GM19328 (cell line): ENCODE results near the gene TEX52.

ENCODE experiments used
- ATAC-seq: cut with Tn5 transposase; IDR thresholded peaks from one replicate; pipeline ENCODE4 v1.9.1; 2021; ENCODE audit warnings: mild to moderate bottlenecking, moderate library complexity; ENCODE audit not compliant: unreplicated experiment

TEX52 gene

DNA sequence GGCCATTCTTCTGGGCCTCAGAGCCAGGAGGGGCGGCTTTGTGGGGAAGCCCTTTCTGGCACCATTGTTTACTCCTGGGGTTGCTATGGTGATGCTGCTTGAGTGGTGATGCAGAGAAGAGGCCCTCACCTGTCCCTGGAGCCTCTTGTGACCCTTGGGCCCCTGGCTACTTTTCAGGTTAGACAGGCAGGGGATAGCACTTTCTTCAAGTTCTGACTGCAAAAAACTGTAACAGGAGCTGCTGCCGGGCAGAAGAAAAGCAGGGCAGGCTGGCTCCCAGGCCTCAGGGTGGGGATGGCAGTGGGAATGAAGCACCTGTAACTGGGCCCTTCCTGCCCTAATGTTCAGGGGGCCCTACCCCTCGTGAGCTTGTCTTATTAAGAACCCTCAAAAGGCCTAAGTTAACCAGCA is at the start of gene TEX52:
Gene TEX52, minus strand, starts transcription at position 19 of the 411 bp plus-strand sequence. Its CDS starts 13 bp downstream, at position 6.
- ATAC-seq: no peak

DNA sequence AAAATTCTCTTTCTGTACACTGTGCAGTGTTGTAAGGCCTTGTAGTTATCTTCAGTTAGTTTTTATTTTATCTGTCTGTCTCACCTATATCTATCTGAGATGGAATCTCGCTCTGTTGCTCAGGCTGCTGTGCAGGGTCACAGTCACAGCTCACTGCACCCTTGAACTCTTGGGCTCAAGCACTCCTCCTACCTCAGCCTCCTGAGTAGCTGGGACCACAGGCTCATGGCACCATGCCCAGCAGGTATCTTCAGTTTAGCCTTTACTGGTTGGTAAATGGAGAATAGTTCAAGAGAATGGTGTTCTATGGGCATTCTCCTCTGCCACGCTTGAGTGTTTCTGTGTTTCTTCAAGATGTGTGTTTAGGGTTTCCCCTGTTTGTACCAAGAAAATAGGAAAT is 47.4 kb upstream of the TEX52 start:
- no peak for ATAC-seq

DNA sequence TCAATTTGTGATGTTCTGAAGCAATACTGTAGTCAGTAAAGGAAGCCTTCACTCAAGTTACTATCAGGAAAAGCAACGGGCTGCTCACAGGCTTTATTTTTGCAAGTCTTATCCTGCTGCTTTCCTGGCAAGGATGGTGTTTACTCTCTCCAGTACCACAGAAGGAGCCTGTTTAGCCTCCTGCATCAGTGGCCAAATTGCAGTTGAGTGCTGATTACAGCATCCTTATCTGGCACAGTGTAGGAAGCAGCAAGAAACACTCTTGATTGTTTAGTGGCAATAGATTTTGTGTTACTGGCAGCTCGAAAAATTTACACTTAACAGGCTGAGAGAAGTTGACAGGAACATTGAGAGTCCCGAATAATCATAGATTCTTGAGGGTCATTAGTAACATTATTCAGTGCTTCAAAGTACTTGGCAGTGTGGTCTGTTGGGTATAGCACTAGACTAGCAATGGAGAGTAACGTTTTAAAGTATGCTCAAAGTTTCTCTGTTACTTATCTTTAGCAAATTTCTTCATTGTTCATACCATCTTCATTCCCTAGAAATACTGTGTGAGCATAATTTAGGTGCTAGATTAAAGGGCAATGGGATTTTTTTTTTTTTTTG is 45.5 kb upstream of the TEX52 start:
- ATAC-seq: no peak

DNA sequence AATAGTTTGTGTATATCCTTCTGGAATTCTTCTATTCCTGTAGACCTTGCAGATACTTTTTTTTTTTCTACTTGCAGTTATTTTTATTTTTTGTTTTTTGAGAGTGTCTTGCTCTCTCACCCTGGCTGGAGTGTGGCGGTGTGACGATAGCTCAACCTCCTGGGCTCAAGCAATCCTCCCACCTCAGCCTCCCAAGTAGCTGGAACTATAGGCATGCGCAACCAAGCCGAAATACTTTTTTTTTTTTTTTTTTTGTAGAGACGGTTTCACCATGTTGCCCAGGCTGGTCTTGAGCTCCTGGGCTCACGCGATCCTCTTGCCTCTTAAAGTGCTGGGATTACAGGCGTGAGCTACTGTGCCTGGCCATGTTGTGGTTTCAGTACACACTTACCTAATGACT is 43.8 kb upstream of the TEX52 start:
- no peak for ATAC-seq

DNA sequence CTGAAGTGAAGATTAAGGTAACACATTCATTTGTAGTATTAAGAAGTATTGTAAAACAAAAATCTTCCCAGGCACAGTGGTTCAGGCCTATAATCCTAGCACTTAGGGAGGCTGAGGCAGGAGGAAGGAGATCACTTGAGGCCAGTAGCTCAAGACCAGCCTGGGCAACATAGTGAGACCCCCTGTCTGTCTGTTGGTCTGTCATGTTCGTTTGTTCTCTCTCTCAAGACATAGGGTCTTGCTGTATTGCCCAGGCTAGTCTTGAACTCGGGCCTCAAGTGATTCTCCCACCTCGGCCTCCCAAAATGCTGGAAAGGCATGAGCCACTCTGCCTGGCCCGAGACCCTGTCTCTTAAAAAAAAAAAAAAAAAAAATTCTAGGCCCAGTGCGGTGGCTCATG is 40.6 kb upstream of the TEX52 start:
- no peak for ATAC-seq

DNA sequence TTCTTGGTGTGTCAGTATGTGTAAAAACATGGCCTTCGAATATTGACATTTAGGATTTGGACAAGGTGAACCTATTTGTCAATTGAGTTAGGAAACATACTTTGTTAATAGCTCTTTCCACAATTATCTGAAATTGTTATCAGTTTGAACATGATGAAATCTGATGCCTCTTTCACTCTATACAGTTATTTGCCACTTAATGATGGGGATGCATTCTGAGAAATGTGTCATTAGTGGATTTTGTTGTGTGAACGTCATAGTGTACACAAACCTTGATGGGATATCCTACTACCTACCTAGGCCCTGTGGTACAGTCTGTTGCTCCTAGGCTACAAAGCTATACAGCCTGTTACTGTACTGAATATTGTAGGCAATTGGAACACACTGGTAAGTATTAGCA is 38.7 kb upstream of the TEX52 start:
- no peak for ATAC-seq

DNA sequence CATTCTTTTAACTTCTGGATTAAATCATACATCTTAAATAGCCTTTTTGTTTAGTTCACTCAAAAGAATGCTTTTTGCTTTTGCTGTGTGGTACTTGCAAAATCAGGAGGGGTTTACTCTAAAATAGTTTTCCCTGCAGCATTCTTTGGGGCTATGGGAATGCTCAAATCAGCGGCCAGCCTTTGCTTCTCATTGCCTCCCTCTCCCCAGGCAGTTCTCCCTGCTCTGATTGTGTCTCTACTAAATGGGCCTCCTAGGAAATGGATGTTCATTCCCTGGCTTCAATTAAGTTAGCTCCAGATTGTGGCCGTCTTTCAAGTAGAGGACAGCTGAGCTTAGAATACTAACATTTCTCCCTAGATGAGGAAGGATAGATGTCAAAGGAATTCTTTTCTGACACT is 38.2 kb upstream of the TEX52 start:
- no peak for ATAC-seq

DNA sequence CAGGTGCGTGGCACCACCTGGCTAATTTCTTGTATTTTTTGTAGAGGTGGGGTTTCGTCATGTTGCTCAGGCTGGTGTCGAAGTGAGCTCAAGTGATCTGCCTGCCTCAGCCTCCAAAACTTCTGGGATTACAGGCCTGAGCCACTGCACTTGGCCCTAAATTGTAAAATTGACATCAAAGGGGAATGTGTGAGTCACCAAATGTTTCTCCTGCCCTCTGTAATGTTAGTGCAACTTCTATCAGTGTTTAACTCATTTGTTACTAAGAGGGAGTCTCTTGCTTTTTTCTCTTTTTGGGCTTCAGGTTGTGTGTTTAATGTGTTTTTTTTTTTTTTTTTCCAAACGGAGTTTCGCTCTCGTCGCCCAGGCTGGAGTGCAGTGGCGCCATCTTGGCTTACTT is 36.2 kb upstream of the TEX52 start:
- no peak for ATAC-seq

DNA sequence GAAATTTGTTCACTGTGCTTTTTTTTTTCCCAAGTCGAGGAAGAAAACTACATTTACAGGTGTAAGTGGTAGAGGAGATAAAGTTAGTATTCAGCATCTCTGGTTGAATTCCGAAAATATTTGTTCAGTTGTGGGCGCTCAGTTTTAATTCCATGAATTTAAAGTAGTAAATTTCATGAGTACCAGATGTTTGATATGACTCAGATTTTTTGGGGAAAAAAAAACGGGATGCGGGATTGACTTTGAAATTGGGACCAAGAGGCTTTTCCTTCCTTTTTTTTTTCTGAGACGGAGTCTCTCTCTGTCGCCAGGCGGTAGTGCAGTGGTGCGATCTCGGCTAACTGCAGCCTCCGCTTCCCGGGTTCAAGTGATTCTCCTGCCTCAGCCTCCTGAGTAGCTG is 35.4 kb upstream of the TEX52 start:
- no peak for ATAC-seq

DNA sequence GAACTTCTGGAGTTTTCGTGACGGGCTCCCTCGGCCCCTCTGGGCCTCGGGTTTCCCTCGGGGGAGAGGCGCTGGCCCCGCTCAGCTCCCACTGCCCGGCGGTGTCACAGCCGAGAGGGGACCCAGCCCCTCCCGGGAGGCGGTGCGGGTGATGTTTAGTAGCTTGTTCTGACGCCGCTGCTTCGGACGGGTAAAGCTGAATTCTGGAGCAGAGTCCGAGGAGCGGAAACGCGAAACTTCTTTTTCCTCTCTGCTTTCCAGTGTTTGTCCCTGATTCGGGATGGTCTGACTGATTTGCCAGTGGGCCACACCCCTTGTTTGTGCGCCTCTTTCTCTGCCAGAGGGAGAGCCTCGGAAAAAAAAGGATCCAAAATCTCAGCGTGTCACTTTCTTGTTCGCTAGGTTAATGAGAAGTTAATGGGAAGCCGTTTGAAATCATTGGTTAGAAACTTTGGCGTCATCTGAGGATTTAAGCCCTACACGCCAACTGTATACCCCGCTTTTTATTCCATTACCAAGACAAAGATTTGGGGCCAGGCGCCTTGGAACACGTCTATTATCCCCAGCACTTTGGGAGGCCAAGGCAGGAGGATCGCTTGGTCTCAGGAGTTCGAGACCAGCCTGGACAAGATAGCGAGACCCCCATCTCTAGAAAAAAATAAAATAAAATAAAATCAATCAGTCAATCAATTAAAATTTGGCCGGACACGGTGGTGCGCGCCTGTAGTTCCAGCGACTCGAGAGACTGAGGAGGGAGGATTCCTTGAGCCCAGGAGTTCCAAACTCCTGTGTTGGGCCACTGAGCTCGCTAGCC is 34.6 kb upstream of the TEX52 start:
- ATAC-seq: peak; percentile 5

DNA sequence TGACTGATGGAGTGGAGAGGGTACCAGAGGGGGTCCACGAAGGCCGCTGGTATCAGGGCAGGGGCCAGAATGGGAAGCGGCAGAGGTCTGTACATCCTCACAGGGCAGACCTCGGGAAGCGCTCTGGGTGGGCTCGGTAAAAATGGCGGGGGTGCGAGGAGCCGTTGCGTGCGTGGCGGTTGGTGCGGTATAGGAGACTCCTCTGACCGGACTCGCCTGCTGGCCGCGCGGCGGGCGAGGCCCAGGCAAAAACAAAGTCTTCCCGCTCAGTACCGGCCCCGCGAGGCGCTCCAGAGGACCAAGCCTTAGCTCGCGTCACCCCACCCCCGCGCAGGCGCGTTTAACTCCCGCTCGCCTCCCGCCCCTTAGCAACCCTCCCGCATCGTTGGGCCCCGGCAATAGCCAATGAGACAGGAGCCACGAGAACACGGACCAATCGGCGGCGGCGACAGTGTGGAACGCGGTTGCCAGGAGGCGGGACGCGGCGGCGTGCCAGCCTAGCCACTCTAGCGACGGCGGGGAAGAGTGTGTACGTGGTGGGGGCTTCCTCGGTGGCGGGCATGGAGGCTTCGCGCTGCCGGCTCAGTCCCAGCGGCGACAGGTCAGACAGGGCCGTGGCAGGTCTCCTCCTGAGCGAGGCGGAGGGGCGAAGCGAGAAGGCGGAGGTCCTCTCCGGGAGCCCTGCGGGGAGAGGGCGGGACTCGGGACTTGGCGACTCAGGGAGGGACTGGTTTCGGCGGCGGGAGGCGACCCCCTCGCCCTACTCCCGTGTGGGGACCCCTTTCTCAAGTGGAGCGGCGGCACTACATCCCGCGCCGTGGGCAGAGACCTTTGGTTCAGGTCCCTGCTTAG is 33.8 kb upstream of the TEX52 start, which contains the start of gene TULP3:
Gene TULP3, plus strand, starts transcription at position 504 of the 852 bp plus-strand sequence. Its CDS starts 57 bp downstream, at position 561.
- ATAC-seq: peak; percentile 98

DNA sequence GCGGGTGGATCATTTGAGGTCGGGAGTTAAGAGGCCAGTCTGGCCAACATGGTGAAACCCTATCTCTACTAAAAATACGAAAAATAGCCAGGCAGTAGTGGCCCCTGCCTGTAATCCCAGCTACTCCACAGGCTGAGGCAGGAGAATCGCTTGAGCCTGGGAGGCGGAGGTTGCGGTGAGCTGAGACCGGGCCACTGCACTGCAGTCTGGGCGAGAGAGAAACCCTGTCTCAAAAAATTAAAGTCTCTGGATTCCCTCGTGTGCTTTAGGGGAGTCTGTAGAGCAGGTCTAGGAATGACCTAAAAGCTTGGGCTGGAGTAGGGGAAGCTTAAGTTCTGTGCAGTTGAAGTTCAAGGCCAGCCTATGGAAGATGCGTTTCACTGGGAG is 33.2 kb upstream of the TEX52 start:
- ATAC-seq: no peak

DNA sequence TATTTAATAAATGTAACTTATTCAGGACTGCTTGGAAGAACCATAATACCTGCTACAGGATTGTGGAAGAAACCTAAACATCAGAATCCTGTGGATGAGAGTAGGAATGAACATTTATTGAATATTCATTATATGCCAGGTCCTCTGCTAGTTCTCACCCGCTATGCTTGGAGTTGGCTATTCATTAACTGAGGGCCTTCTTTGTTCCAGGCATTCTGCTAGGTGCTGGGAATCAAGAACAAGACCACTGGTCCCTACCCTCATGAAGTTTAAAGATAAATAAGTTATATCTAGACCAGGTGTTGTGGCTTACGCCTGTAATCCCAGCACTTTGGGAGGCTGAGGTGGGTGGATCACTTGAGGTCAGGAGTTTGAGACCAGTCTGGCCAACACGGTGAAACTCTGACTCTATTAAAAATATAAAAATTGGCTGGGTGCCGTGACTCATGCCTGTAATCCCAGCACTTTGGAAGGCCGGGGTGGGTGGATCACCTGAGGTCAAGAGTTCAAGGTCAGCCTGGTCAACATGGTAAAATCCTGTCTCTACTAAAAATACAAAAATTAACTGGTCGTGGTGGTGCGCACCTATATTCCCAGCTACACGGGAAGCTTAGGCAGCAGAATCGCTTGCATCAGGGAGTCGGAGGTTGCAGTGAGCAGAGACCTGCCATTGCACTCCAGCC is 30.1 kb upstream of the TEX52 start:
- no peak for ATAC-seq

DNA sequence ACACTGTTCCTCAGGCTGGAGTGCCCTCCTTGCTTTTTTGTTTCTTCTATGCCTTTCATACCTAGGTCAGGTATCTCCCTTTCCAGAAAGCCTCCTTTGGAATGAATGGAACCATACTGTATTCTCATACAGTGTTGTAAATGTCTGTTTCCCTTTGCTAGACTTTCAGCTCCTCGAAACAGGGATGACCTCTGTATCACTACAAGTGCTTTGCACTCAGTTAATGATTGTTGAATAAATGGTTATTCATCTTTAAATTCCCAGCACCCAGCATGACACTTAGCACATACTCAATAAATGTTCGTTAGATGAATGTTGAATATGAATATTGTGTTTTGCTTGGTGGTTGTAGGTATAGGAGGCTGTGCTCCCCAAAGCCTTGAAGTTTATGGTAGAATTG is 28.0 kb upstream of the TEX52 start:
- no peak for ATAC-seq

DNA sequence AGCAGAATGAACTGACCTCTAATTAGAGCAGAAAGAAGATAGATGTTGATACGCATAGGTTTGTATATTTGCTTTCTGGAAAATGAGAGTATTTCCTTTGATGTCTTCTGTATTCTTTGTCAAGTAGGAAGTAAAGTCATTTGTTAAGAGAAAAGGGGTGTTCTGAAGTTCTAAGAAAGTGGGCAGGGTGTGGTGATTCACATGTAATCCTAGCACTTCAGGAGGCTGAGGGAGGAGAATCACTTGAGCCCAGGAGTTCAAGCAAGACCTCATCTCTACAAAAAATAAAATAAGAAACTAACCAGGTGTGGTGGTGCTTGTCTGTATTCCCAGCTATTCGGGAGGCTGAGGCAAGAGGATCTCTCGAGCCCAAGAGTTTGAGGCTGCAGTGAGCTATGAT is 23.0 kb upstream of the TEX52 start:
- no peak for ATAC-seq

DNA sequence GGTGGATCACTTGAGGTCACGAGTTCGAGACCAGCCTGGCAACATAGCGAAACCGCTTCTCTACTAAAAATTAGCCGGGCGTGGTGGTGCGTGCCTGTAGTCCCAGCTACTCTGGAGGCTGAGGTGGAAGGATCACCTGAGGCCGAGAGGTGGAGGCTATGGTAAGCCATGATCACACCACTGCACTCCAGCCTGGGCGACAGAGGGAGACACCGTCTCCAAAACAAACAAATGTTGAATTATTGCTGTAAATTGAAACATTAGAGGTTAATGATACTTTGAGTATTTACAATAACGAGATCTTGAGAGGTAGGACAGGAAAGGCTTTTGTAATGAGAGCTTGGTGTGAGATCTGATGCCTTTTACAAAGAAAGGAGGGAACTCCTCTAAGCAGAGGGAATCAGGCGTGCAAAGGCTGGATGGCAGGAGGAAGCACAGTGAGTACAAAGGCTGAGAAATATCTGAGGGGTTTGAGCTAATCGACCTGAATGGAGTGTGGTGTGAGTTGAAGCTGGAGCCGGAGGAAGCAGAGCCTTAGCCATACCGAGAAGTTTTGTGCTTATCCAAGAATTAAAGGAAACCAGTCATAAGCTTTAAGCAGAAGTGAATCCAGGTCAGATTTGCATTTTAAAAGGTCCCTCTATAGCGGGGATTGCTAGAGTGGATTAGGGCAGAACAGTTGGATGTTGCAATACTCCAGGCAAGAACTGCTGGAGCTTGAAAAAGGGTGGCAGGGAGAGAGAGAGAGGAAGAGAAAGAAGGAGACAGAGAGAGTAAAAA is 21.3 kb upstream of the TEX52 start:
- ATAC-seq: no peak

DNA sequence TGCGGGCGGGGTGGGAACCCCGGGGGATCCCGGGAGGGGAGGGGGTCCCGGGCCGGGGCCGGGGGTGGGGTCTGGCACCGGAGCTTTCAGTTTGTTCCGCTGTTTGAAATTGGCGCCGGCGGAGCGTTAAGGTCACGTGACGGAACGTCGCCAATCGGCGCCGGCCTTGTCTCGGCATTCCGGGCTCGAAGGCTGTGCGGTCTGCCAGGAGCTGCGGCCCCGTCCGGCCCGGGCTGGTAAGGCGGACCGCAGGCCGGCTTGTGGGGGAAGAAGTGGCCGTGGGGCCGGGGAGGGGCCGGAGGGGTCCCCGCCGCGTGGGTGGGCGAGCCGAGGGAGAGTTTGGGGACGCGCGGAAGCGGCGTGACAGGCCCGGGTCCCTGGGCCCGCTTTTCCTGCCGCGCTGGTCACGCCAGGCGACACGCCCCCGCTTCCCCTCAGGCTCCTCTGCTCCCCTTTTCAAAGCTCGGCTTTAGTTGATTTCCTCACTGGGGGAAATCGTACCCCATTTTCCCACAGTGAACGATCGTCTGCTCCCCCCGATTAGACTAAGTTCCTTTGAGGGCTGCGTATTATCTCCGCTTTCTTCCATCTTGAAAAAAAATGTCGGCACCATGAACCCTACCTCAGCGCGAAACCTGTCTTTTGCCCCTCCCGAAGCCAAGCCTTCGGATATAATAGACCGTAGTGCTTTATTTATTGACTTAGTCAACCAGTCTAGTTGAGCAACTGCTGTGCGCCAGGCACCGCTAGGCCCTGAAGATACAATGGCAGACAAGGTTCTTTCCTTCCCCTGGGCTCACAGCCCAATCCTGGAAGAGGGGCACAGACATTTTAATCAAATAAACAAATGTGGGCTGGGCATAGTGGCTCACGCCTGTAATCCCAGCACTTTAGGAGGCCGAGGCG is 20.5 kb upstream of the TEX52 start, which contains the start of the genes FOXM1 and RHNO1:
Gene FOXM1, minus strand, starts transcription at position 128 of the 906 bp plus-strand sequence. CDS start 2,696 bp downstream, outside the sequence.
Gene RHNO1, plus strand, starts transcription at position 177 of the 906 bp plus-strand sequence. CDS start 8,144 bp downstream, outside the sequence.
- ATAC-seq: peak; percentile 76

DNA sequence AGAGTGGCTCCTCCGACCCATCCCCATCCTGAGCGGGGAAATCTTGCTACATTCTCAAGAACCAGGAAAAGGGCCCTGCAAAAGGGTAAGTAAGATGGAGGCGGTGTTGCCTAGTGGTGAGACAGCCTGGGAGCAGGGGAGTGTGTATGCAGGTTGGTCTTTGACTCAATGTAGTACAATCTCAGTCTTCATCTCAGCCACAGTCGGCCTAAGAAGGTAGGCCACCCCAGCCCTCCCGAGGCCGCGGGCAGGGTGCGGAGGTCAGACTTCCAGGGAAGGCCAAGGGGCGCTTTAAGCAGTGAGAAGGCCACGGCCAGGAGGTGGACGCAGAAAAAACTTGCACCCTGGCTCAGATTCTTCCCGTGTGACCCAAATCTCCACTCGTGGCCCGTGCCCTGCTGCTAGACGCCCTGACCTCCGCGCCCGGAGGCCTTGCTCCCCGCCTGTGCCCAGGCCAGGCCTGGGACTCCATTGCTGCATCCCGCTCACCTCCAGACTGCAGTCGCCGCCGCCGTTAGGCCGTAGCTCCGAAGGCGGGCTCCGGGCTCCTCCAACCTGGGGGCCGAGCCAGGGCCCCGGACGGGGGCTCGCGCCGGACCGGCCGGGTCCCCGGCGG is 19.7 kb upstream of the TEX52 start:
- ATAC-seq: peak; percentile 33
